DOHH2 (cell line): ENCODE results near the gene IGDCC3.

Experiments used
- CTCF ChIP-seq: fragments of 200-600 bp; sonication (generic); IDR thresholded peaks from one replicate; pipeline ENCODE4 v1.5.1; 2014; ENCODE audit warnings: antibody characterized with exemption, mild to moderate bottlenecking, low read depth, low read length; ENCODE audit not compliant: poor library complexity, severe bottlenecking
- EZH2phosphoT487 ChIP-seq: fragments of 200-600 bp; sonication (generic); IDR thresholded peaks from 2 replicates; pipeline ENCODE4 v1.6.1; 2017; ENCODE audit warnings: borderline replicate concordance, mild to moderate bottlenecking, antibody characterized with exemption, low read length, moderate library complexity, mixed read lengths

- no peak for TF ChIP-seq CTCF
- TF ChIP-seq EZH2phosphoT487, result no peak
Observed at GRCh38 chr15:65405791-65406423, 28.1 kb upstream of the IGDCC3 start.
